Measurements from ENCODE around the gene NR3C2.
"Not testable (repeated sequence)": the region's sequence is repeated elsewhere in the genome, so short reads cannot be mapped to it uniquely, and the experiment has no call there.

The NR3C2 gene

DNA sequence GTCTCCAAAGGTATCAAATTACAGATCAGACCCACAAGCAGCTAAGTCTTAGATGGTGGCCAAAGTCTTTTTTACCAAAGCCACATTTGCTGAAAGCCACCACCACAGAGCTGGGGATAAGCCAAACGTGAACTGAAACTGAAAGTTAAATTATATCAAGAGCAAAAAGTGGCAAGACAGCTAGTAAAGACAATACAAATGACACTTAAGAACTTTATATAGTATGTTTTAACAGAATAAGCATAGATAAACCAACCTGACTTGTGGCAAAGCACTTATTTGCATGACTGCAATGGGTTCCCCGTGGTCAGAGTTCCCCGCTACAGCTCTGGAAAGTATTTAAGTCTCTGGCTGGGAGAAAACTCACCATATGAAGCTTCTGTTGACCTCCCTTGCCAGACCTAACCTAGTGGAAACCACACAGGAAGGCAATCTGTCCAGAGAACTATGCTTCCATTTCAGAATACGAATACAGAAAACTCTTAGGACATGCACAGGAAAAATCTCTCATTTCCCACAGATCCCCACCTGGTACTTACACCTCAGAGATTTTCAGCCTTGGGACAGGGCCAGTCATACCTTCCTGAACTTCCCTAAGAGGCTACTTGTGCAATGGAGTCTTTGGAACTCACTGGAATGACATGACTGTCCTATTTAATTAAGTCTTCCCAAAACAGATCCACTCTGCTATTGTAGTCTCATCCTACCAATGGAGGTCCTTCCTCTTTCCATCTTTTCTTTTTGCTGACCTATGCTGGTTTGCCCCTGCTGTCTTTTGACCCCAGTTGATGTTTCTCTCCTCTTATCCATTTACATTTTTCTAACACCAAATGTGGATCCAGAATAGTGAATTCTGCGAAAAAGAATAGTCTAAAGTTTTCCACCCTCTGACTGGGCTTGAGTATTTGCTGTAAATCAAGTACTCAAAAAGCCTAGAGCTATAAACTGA lies 225.1 kb downstream of the NR3C2 start:
- DNase-seq (ENCODE audit: low spot score), result no peak

DNA sequence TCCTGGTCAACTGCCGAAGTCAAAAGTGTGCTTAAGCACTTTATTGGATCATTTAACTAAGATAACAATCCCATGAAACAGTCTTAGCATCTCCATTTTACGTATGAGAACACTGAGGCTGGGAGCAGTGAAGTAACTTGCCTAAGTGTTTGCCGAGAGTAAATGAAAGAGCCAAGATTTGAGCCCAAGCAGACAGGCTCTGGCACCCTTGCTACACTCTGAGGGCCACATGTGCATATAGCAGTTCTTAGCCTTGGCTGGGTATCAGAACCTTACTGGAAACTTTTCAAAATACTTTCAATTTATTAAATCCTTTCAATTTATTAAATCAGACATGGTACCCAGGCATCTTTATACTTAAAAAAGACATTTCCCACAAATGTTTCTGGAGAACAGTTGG lies 225.9 kb downstream of the NR3C2 start:
- DNase-seq (ENCODE audit: low spot score), result no peak

DNA sequence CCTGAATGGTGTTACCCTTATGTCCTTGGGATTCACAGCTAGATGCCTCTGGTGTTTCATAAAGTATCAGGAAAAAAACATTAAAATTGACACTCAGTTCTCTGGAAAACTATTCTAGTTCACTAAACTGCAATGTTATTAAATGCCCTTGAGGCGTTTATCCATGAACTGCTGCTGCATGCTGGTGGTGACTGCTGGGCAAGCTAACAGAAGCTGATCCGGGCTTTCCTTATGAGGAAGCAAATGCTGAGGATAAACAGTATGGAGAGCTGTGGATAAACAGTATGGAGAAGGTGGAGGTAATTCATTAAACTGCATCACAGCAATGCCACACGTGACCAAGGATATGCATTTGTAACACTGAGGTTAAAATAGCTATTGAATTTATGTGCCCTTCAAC lies 227.0 kb downstream of the NR3C2 start:
- DNase-seq (ENCODE audit: low spot score), result no peak

DNA sequence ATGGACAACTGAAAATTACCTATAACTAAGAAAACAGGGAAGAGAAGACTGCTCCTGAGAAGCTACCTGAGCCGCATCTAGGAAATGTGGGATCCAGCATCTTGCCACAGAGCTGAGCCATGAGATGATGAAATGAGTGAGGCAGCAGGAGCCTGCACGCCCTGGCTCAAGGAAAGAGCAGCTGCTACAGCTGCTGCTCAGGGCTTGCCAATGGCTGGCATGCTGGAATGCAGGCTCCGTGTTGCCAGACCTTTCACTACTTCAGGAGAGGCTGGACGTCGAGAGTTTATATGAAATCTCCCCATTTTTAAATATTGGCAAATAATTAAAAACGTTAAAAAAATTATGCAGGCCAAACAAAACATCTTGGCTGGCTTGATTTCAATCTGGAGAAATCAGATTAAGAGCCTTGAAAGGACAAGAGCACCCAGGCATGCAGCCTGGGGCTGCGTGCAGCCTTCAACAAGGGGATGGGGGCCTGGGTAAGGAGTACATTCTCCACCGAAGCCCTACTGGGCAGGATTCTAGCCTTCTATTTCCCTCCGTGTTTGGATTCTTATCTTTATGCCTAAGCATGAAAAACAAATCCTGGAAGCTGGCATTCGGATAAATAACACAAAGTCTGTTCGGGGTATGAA lies 227.6 kb downstream of the NR3C2 start:
- no peak for DNase-seq (ENCODE audit: low spot score)

DNA sequence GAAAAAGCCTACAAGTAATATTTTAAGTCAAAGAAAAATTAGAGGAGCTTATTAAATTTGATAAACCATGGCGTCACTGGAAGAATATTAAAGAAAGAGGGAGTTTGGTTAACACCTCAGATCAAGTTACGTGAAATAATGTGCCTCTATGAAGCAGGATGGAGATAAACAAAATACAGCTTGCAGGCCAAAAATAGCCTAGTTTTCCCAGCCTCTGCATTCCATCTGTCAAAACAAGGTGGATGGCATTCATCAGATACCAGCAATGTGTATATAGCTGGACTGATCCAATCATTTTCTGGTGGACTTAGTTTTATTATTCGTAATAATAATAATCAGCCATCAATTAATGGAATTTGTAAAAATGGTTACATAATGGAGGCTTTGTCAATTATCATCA lies 230.7 kb downstream of the NR3C2 start:
- DNase-seq (ENCODE audit: low spot score), result no peak

DNA sequence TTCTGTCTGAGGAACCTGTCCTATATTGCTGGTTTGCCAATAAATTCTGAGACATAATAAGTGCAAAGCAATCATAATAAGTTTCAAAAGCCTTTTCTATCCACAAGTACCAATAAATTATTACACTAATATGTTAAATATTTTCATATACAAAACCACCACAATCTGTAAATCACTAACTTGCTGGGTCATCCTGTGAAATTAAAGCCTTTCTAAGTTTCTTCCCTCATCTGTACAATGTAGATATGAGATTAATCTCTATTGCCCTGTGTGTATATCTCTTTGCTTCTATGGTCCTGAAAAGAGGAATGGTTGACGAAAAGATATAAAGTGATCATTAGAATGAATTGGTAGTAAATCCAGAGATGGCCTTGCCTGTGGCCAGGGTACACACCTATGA lies 231.6 kb downstream of the NR3C2 start:
- DNase-seq (ENCODE audit: low spot score), result no peak

DNA sequence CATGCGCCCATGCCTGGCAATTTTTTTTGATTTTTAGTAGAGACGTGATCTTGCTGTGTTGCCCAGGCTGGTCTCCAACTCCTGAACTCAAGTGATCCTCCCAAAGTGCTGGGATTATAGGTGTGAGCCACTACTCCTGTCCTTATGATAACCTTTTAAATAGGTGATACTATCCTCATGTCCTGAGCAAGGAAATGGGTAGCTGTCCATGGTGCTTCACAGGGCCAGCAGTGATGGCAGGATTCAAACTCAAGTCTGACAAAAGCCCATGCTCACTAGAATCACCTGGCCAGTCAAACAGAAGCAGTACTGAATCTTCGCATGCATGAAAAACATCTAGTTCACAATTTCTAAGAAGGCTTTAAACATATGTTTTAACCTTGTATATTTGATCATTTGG lies 235.1 kb downstream of the NR3C2 start:
- no peak for DNase-seq (ENCODE audit: low spot score)

DNA sequence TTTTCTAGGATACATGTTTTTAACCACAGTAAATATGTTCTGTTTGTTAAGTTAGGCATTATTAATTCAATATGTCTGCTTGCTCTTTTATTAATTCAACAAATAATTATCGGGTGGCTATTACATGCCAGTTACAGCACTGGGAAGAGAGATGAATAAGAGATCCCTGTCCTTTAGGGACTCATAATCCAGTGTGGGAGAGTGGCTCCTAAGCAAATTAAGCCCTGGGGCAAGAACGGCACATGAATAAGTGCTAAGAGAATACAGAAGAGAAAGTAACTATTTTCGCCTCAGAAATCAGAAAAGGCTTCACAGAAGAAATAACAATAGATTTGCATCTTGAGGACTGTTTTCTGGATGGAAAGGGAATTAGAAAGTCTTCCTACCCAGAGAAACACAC lies 236.7 kb downstream of the NR3C2 start:
- no peak for DNase-seq (ENCODE audit: low spot score)

DNA sequence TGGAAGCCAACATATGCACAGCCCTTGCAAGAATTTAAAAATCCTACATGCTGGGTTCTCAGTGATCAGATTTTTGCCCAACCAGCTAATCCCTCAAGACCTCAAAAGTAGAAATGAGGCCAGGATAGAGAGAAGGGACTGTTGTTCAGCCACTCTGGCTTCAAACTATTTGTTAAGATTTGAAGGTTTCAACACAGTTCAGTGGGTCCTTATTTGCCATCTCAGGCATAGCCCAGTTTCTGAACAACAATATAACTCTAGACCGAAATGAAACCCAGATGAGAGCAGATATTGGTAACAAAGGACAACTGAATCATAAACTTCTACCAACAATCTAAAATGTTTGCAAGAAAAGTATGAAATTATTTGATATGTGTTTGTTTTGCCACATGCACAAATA lies 237.3 kb downstream of the NR3C2 start:
- DNase-seq (ENCODE audit: low spot score), result no peak

DNA sequence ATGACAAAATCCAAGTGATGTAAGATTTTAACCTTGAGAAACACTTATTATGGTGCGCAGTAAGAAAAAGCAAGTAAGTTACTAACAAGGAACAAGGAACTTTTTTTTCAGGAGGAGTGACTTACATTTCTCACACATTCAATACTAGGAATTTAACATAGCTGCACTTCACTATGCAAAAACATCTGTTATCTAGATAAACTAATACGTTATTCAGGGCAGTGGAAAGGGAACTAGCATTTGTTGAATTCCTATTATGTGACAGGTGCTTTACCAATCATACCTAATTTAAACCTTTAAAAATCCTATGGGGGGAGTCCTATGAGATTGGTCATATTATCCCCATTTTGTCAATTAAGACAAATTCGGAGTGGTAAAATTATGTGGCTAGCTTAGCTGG lies 238.0 kb downstream of the NR3C2 start:
- DNase-seq (ENCODE audit: low spot score), result no peak

DNA sequence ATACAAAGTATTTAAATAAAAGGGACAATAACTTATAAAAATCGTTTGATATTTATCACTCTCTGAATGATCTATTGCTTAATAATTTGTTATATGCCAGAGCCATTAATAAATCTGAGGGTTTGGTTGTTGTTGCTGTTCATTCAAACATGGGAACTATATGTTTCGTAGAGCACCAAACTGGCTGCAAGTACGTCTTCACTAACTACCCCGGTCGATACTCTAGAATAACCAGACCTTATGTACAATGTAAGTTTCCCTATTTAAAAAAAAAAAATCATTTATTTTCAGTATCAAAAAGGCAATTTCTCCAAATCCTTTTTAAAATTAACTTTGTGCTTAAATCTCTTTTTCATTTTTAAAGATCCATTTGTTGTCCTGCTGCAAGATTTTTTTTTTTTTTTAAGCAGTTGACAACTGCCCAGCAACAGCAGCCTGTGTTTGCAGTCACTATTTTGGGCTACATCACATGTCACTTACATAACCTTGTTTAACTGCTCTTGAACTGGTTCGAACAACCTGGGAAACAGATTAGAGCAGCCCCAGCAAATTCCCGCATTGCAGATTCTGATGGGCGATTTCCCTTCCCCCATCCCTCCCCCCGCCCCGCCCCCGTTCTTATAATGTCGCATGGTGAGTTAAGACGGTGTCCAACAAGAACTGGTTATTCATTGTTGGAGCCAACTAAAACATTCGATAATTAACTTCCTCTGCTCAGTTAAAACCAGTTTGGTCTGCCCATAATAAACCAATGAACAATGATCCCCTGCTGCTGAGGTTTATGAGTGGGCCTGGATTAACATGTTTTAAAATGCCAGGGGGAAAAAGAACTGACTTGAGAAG lies 238.9 kb downstream of the NR3C2 start:
- no peak for DNase-seq (ENCODE audit: low spot score)

DNA sequence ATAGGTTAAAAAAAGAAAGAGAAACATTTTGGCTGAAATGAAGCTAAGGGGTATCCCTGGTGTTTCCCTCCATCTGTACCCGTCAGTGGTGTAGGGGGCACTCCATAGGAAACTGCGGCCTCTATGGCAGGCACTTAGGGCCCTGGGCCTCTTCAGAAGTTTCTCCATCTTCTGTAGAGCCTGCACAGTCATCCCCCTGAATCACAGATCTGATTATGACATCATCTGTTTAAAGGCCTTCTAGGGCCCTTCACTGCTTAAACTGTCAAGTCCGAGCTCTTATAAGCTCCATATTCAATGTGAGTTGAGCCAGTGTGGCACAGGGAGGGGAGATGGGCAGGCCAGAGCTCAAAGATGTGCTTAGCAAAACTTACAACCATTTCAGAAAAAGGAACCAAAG lies 241.3 kb downstream of the NR3C2 start:
- no peak for DNase-seq (ENCODE audit: low spot score)

DNA sequence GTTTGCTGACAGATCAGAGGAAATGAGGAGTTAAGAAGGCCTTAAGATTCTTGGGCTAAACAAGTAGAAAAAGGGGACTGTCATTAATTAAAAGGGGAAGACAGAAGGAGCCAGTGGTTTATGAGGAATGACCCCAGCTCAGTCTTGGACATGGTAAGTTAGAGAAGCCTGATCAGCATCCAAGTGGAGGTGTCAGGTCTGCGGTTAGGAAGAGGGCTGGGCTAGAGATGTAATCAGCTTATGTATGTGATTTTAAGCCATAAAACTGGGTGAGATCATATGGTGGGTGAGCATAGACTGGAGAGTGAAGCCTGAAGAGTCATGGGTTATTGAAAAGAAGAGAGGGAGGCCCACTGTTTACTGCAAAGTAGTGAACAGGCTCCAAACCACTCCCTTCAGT lies 246.1 kb downstream of the NR3C2 start:
- no peak for DNase-seq (ENCODE audit: low spot score)

DNA sequence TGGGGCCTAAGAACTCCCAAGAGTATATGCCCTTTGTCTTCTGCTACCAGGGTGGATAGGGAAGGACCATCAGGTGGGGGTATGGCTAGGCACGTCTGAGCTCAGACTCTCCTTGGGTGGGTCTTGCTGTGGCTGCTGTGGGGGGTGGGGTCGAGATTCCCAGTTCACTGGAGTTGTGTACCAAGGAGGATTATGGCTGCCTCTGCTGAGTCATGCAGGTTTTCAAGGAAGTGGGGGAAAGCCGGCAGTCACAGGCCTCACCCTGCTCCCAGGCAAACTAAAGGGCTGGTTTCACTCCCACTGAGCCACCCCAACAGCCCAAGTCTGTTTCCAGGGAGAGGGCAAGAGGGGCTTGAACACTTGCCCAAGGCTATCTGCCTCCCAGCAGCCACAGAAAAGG lies 249.7 kb downstream of the NR3C2 start:
- DNase-seq (ENCODE audit: low spot score), result no peak

DNA sequence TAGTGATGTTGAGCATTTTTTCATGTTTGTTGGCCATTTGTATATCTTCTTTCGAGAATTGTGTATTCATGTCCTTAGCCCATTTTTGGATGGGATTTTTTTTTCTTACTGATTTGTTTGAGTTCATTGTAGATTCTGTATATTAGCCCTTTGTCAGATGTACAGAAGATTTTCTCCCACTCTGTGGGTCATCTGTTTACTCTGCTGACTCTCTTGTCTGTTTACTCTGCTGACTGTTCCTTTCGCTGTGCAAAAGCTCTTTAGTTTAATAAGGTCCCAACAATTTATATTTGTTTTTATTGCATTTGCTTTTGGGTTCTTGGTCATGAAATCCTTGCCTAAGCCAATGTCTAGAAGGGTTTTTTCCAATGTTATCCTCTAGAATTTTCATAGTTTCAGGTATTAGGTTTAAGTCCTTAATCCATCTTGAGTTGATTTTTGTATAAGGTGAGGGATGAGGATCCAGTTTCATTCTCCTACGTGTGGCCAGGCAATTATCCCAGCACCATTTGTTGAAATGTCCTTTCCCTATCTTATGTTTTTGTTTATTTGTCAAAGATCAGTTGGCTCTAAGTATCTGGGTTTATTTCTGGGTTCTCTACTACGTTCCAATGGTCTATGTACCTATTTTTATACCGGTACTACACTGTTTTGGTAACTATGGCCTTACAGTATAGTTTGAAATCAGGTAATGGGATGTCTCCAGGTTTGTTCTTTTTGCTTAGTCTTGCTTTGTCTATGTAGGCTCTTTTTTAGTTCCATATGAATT lies 254.6 kb downstream of the NR3C2 start:
- not testable (repeated sequence) for DNase-seq (ENCODE audit: low spot score)

DNA sequence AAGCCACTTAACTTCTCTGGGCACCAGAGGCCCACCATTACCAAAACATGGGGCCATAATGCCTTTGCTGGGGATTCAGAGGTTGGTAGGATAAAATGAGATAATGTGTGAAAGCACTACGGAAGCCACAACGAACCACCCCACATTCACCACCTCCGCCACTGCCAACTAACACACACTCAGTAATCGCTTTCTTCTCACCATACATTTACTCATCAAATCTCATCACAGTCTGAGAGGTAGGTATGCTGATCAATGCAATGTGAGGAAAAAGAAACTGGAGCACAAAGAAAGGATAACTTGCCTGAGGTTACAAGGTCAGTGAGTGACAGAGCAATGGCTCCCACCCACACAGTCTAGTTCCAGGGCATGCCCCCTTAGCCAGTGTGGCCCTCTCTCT lies 257.3 kb downstream of the NR3C2 start:
- DNase-seq (ENCODE audit: low spot score), result no peak

DNA sequence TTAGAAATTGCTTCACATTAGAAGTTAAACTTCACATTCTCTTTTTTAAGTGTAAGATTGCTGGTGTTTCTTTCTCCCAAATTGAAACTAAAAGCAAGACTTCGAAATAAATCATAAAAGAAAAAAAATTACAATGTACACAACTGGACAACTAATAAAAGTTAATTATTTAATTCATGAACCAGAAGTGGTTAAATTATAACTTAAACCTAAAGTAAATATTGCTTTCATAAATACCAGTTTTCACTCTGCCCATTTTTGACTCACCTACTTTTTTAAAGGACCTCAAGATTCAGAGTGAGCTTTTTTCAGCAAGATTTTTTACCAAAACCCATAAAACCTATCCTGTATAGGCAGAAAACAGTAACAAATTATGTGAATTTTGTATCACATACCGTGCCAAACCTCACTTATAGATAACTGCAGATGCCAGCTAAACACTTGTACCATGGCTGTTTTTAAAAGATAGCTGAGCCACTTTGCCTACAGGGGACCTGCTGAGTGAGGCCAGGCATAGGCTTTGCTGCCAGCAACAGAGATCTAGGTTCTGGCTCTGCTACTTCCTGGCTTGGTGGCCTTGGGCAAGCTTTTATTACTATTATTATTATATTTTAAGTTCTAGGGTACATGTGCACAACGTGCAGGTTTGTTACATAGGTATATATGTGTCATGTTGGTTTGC lies 259.8 kb downstream of the NR3C2 start:
- no peak for DNase-seq (ENCODE audit: low spot score)

DNA sequence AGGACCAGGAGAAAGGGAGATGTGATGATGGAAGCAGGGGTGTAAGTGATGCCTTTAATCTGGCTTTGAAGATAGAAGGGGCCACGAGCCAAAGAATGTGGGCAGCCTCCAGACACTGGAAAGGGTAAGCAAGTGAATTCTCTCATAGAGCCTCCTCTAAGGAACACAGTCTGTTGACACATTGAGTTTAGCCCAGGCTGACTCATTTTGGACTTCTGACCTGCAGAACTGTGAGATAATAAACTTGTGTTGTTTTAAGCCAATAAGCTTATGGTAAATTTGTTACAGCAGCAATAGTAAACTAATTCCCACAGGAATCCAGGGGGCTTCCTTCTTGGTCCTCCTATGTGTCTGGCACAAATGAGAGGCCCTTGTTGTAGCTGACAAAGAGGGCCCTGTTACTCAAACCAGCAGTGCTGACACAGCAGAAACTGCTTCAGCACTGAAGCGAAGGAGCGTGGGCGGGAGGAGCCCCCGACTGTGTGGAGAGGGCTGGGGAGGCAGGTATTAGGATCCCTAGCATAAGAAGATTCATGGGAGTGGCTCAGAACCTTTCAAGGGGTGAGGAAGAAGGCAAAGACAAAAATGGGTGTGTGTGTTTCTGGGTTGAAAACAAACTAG lies 268.7 kb downstream of the NR3C2 start:
- DNase-seq (ENCODE audit: low spot score), result no peak

DNA sequence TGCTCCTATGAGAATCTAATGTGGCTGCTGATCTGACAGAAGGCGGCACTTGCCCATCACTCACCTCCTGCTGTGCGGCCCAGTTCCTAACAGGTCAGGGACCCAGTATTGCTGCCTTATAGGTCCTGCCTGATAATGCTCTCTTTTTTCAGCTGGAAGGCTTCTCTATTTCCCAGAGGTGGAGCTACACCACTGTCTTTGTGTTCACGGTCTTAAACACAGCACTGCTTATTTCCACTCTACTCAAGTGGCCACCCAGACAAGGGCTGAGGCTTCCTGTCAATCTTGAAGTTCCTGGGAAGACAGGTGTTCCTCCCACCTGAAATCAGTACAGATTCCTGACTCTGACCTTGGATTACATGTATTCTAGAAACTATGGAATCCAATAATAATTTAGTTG lies 270.6 kb downstream of the NR3C2 start:
- no peak for DNase-seq (ENCODE audit: low spot score)

DNA sequence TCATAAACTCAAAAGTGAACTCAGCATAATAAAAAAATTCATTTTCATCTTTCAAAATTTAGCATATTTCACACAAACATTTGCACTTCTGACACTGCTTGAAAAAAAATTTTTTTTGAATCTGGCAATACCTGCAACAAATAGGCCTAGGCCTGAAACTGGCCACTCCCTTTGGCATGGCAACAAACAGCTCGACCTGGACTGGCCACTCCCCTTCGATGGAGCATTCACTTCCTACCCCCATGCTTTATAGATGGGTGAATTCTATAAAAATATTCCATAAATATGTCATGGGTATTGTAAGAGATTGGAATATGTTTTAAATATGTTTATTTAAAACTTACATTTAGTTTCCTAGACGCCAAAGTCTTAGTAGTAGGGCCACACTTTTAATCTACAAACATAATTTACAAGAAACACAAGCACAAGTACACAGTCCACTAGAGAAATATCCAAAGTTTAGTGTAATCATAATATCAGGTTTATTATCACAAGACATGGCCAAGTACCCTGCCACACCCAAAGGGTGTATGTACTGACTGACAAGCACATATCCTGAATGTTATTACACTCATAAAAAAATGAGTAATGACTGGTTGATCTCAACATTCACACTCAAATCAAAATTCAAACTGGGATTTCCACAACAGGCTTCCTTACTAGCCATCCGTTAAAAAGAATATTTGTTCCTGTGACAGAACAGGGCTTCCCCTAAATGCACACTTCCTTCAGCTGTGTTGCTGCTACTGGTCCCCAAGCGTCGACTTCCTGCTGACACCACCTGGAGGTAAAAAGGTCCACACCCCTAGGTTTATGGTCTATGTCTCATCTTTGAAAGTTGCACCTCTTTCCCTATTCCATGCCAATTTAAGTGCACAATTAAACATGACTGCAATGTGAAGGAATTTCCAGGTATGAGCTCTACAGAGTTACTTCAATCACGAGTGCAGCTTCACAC lies 271.5 kb downstream of the NR3C2 start:
- DNase-seq (ENCODE audit: low spot score), result no peak
